Transverse colon (tissue), 4 donors: Measurements from ENCODE around the gene CDCP2. TPM values are rescaled to one million over a fixed set of nuclear protein-coding genes. Genes with fewer than 3 reads are reported as not detected.

Experiments used
- DNase-seq: peaks from one replicate; pipeline ENCODE4 v3.0.0-alpha.2; 2019
- H3K27ac ChIP-seq, 4 donors: fragments of 200-600 bp; sonication (generic); 2 replicates each; pipeline ENCODE4 v1.5.1; 2016 to 2018; ENCODE audit warnings: inconsistent platforms in 4 of 4
- H3K27me3 ChIP-seq: fragments of 200-600 bp; sonication (generic); 2 replicates; pipeline ENCODE4 v1.5.1; 2017; ENCODE audit warnings: inconsistent platforms
- H3K36me3 ChIP-seq, 4 donors: fragments of 200-600 bp; sonication (generic); 2 replicates each; pipeline ENCODE4 v1.5.1; 2017 to 2019; ENCODE audit warnings: inconsistent platforms in 4 of 4
- H3K4me1 ChIP-seq, 4 donors: fragments of 200-600 bp; sonication (generic); 2 replicates each; pipeline ENCODE4 v1.5.1; 2017 to 2020; ENCODE audit warnings: inconsistent platforms in 4 of 4
- H3K4me3 ChIP-seq, 4 donors: fragments of 200-600 bp; sonication (generic); 1 replicate in 1 of 4; 2 replicates in 3 of 4; pipeline versions ENCODE4 v1.5.1 to v1.6.1; 2017 to 2019; ENCODE audit warnings: inconsistent platforms in 4 of 4
- H3K9me3 ChIP-seq, 2 donors: fragments of 200-600 bp; sonication (generic); 2 replicates each; pipeline ENCODE4 v1.5.1; 2017 to 2019; ENCODE audit warnings: inconsistent platforms in 2 of 2
- CTCF ChIP-seq, 5 experiments: fragments of 200-600 bp in 3 of 5; fragments of 450-650 bp in 2 of 5; sonication (generic) in 3 of 5; IDR thresholded peaks; 1 replicate in 2 of 5; 2 replicates in 3 of 5; pipeline ENCODE4 v1.5.1; 2016 to 2017; ENCODE audit warnings: antibody characterized with exemption in 5 of 5, inconsistent platforms in 3 of 5, mild to moderate bottlenecking in 2 of 5, moderate library complexity in 1 of 5
- EP300 ChIP-seq: sonication (generic); formaldehyde crosslinking; IDR thresholded peaks from one replicate; pipeline ENCODE4 v1.6.1; 2017; ENCODE audit warnings: antibody characterized with exemption, low read depth
- POLR2A ChIP-seq: fragments of 450-650 bp; IDR thresholded peaks from one replicate; pipeline ENCODE4 v1.6.1; 2016; ENCODE audit warnings: antibody characterized with exemption, mild to moderate bottlenecking, moderate library complexity
- POLR2AphosphoS5 ChIP-seq, 3 donors: sonication (generic); formaldehyde crosslinking; IDR thresholded peaks; one replicate each; pipeline ENCODE4 v1.6.1; 2016; ENCODE audit warnings: antibody characterized with exemption in 3 of 3
- WGBS, 2 donors: methylation state at CpG; one replicate each; pipeline ENCODE4 v1.1.5; 2018; ENCODE audit warnings: low coverage in 1 of 2; 5-methylcytosine and 5-hydroxymethylcytosine counted together
- in situ Hi-C, 4 donors: fragments of 200-750 bp; cut with MboI; loops; one replicate each; pipeline versions ENCODE4 v1.15.0 to v1.15.1; 2017; ENCODE audit warnings: low sequenced_read_pairs in 3 of 4, low pct_ligation_motif_present in 1 of 4, low pct_unique_long_range_greater_than_20kb in 1 of 4
- intact Hi-C: fragments of 100-400 bp; cut with DNase I; formaldehyde crosslinking; loops from one replicate; pipeline ENCODE4 v1.15.1; 2023; ENCODE audit warnings: low total_unique reads
- total RNA-seq, 4 donors: library from RNA; depleted of rRNA; stranded (reverse); fragments of >200 nt; gene quantifications; one replicate each; pipeline ENCODE4 v1.1.0, GENCODE V29; 2016

Gene CDCP2
- total RNA-seq, 4 donors from 2014 or later = 0.48 TPM; not detected in 3

GRCh38 chr1:54112705-54113368, 40.0 kb downstream of the CDCP2 start:
- intact Hi-C loops = no loop called here
- Histone ChIP-seq H3K36me3 (no peaks in the 10 kb centered on the region), H3K9me3 (no peaks in the 10 kb centered on the region), H3K27ac (no peak overlapping the region), H3K27me3 (no peaks in the 10 kb centered on the region), H3K4me3 (no peak overlapping the region), H3K4me1 (no peaks in the 10 kb centered on the region)
- DNase-seq = no peak
- 78% methylated on average over 5 of the region's 5 CpGs; no CpG with 5 or more reads in 1 of the 2 donors for WGBS, 2 donors
- in situ Hi-C loops = loop anchor here in 1 of 4 donors (25.0 kb wide), 1 partner anchor 374 kb away; no protein-coding TSS in a partner anchor
- no peak for TF ChIP-seq POLR2A
- no peak for TF ChIP-seq EP300
- no peak for TF ChIP-seq CTCF (IDR thresholded peaks at IDR 0.05)
- no peak for TF ChIP-seq POLR2AphosphoS5 (IDR thresholded peaks at IDR 0.05)

GRCh38 chr1:54112027-54112426, 40.8 kb downstream of the CDCP2 start:
- Histone ChIP-seq H3K9me3 (no peaks in the 10 kb centered on the region), H3K4me1 (no peaks in the 10 kb centered on the region), H3K27ac (no peak overlapping the region), H3K36me3 (no peaks in the 10 kb centered on the region), H3K27me3 (no peaks in the 10 kb centered on the region), H3K4me3 (no peak overlapping the region)
- WGBS, 2 donors = 83 to 94% methylated on average over 5 to 7 of the region's 7 CpGs
- no peak for TF ChIP-seq POLR2A
- TF ChIP-seq POLR2AphosphoS5 (IDR thresholded peaks at IDR 0.05) = no peak
- no peak for TF ChIP-seq EP300
- no peak for TF ChIP-seq CTCF (IDR thresholded peaks at IDR 0.05)
- intact Hi-C loops = no loop called here
- no peak for DNase-seq
- in situ Hi-C loops = loop anchor here in 1 of 4 donors (25.0 kb wide), 1 partner anchor 375 kb away; no protein-coding TSS in a partner anchor

GRCh38 chr1:54111624-54112023, 41.2 kb downstream of the CDCP2 start:
- Histone ChIP-seq H3K4me3 (no peak overlapping the region), H3K4me1 (no peaks in the 10 kb centered on the region), H3K27me3 (no peaks in the 10 kb centered on the region), H3K9me3 (no peaks in the 10 kb centered on the region), H3K36me3 (no peaks in the 10 kb centered on the region), H3K27ac (no peak overlapping the region)
- no peak for DNase-seq
- WGBS, 2 donors = 85% methylated on average over 3 of the region's 3 CpGs; no CpG with 5 or more reads in 1 of the 2 donors
- TF ChIP-seq POLR2AphosphoS5 (IDR thresholded peaks at IDR 0.05) (no peak), EP300 (no peak)
- intact Hi-C loops = no loop called here
- in situ Hi-C loops = loop anchor here in 1 of 4 donors (25.0 kb wide), 1 partner anchor 376 kb away; no protein-coding TSS in a partner anchor

- WGBS, 2 donors = 92% methylated on average over 10 of the region's 10 CpGs; no CpG with 5 or more reads in 1 of the 2 donors
- DNase-seq = no peak
- no peaks in the 10 kb centered on the region for H3K36me3 ChIP-seq
- no peak overlapping the region for H3K4me3 ChIP-seq
- in situ Hi-C loops (loop anchor here in 1 of 4 donors (25.0 kb wide), 1 partner anchor 376 kb away; no protein-coding TSS in a partner anchor), intact Hi-C loops (no loop called here)
- no peak for TF ChIP-seq POLR2AphosphoS5 (IDR thresholded peaks at IDR 0.05)
- no peak for TF ChIP-seq CTCF (IDR thresholded peaks at IDR 0.05)
- no peak for TF ChIP-seq EP300
- no peak for TF ChIP-seq POLR2A
- H3K27ac ChIP-seq = no peak overlapping the region
- no peaks in the 10 kb centered on the region for H3K9me3 ChIP-seq
- no peaks in the 10 kb centered on the region for H3K4me1 ChIP-seq
- no peaks in the 10 kb centered on the region for H3K27me3 ChIP-seq
Measured at GRCh38 chr1:54110996-54111395, 41.8 kb downstream of the CDCP2 start.
